Ishikawa (cell line): ENCODE results near the gene TUBGCP6.

Experiments used
- CEBPB ChIP-seq: IDR thresholded peaks from 2 replicates; pipeline ENCODE4 v1.6.1; 2012
- CREB1 ChIP-seq: IDR thresholded peaks from 2 replicates; pipeline ENCODE4 v1.6.1; 2012; ENCODE audit warnings: low read depth
- EGR1 ChIP-seq: IDR thresholded peaks from 2 replicates; pipeline ENCODE4 v1.6.1; 2012
- EP300 ChIP-seq: IDR thresholded peaks from 2 replicates; pipeline ENCODE4 v1.6.1; 2012; ENCODE audit warnings: borderline replicate concordance
- FOXM1 ChIP-seq: IDR thresholded peaks from 2 replicates; pipeline ENCODE4 v1.6.1; 2012; ENCODE audit warnings: low read depth, borderline replicate concordance
- MAX ChIP-seq: IDR thresholded peaks from 2 replicates; pipeline ENCODE4 v1.6.1; 2012
- NFIC ChIP-seq: IDR thresholded peaks from 2 replicates; pipeline ENCODE4 v1.6.1; 2012
- RAD21 ChIP-seq: IDR thresholded peaks from 2 replicates; pipeline ENCODE4 v1.6.1; 2012; ENCODE audit warnings: low read depth
- TAF1 ChIP-seq: IDR thresholded peaks from 2 replicates; pipeline ENCODE4 v1.6.1; 2012; ENCODE audit warnings: low read depth, mild to moderate bottlenecking
- TCF12 ChIP-seq: IDR thresholded peaks from 2 replicates; pipeline ENCODE4 v1.6.1; 2012; ENCODE audit warnings: low read depth
- TEAD4 ChIP-seq: IDR thresholded peaks from 2 replicates; pipeline ENCODE4 v1.6.1; 2012
- YY1 ChIP-seq: IDR thresholded peaks from 2 replicates; pipeline ENCODE4 v1.6.1; 2012; ENCODE audit warnings: low read depth
- ZBTB7A ChIP-seq: IDR thresholded peaks from 2 replicates; pipeline ENCODE4 v1.6.1; 2012; ENCODE audit warnings: low read depth
- TF ChIP-seq, protein P1 (sequence below): IDR thresholded peaks from 2 replicates; pipeline ENCODE4 v1.6.1; 2012; ENCODE audit warnings: low read depth, mild to moderate bottlenecking
- TF ChIP-seq, protein P2 (sequence below): IDR thresholded peaks from 2 replicates; pipeline ENCODE4 v1.6.1; 2012

TUBGCP6 gene, protein sequence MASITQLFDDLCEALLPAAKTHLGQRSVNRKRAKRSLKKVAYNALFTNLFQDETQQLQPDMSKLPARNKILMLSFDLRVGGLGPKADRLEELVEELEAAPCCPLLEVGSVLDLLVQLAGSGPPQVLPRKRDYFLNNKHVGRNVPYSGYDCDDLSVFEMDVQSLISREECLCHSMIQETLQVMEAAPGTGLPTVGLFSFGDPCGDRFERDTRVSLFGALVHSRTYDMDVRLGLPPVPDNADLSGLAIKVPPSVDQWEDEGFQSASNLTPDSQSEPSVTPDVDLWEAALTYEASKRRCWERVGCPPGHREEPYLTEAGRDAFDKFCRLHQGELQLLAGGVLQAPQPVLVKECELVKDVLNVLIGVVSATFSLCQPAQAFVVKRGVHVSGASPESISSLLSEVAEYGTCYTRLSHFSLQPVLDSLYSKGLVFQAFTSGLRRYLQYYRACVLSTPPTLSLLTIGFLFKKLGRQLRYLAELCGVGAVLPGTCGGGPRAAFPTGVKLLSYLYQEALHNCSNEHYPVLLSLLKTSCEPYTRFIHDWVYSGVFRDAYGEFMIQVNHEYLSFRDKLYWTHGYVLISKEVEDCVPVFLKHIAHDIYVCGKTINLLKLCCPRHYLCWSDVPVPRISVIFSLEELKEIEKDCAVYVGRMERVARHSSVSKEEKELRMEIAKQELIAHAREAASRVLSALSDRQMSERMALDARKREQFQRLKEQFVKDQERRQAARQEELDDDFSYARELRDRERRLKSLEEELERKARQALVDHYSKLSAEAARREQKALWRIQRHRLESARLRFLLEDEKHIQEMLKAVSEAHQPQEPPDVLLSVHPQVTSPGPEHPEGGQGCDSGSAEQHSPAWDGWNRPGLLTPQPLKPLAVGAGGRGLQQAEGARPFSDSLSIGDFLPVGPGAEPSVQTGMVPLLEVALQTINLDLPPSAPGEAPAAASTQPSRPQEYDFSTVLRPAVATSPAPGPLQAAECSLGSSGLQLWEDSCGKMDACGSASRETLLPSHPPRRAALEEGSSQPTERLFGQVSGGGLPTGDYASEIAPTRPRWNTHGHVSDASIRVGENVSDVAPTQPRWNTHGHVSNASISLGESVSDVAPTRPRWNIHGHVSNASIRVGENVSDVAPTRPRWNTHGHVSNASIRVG (N-terminal part only)

GRCh38 chr22:50244420-50245213 lies at the start of gene TUBGCP6:
TUBGCP6 (minus strand) TSS chr22:50245023; CDS start chr22:50244459, 564 bp downstream.
- TF ChIP-seq EGR1 = 0 out of 2 replicates have a peak, but pooled peaks have one; percentile 15
- TF ChIP-seq, protein P1, sequence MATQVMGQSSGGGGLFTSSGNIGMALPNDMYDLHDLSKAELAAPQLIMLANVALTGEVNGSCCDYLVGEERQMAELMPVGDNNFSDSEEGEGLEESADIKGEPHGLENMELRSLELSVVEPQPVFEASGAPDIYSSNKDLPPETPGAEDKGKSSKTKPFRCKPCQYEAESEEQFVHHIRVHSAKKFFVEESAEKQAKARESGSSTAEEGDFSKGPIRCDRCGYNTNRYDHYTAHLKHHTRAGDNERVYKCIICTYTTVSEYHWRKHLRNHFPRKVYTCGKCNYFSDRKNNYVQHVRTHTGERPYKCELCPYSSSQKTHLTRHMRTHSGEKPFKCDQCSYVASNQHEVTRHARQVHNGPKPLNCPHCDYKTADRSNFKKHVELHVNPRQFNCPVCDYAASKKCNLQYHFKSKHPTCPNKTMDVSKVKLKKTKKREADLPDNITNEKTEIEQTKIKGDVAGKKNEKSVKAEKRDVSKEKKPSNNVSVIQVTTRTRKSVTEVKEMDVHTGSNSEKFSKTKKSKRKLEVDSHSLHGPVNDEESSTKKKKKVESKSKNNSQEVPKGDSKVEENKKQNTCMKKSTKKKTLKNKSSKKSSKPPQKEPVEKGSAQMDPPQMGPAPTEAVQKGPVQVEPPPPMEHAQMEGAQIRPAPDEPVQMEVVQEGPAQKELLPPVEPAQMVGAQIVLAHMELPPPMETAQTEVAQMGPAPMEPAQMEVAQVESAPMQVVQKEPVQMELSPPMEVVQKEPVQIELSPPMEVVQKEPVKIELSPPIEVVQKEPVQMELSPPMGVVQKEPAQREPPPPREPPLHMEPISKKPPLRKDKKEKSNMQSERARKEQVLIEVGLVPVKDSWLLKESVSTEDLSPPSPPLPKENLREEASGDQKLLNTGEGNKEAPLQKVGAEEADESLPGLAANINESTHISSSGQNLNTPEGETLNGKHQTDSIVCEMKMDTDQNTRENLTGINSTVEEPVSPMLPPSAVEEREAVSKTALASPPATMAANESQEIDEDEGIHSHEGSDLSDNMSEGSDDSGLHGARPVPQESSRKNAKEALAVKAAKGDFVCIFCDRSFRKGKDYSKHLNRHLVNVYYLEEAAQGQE = 0 out of 2 replicates have a peak, but pooled peaks have one; percentile 12
- TF ChIP-seq CREB1 = peak; percentile 99
- peak; percentile 52; the same call in 1 of the 2 replicates for TF ChIP-seq TEAD4
- TF ChIP-seq ZBTB7A = peak; percentile 30; the same call in 1 of the 2 replicates
- TF ChIP-seq FOXM1 = 0 out of 2 replicates have a peak, but pooled peaks have one; percentile 26
- TF ChIP-seq, protein P2, sequence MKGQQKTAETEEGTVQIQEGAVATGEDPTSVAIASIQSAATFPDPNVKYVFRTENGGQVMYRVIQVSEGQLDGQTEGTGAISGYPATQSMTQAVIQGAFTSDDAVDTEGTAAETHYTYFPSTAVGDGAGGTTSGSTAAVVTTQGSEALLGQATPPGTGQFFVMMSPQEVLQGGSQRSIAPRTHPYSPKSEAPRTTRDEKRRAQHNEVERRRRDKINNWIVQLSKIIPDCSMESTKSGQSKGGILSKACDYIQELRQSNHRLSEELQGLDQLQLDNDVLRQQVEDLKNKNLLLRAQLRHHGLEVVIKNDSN = peak; percentile 55; the same call in 1 of the 2 replicates
- 0 out of 2 replicates have a peak, but pooled peaks have one; percentile 53 for TF ChIP-seq NFIC
- TF ChIP-seq YY1 = peak; percentile 79
- TF ChIP-seq TCF12 = peak; percentile 62
- TF ChIP-seq RAD21 = 0 out of 2 replicates have a peak, but pooled peaks have one; percentile 2
- peak; percentile 75 for TF ChIP-seq TAF1
- peak; percentile 61; the same call in 1 of the 2 replicates for TF ChIP-seq EP300
- TF ChIP-seq MAX = peak; percentile 91
- TF ChIP-seq CEBPB = 0 out of 2 replicates have a peak, but pooled peaks have one; percentile 14

- no peak for TF ChIP-seq TEAD4
- no peak for TF ChIP-seq FOXM1
- no peak for TF ChIP-seq TCF12
- TF ChIP-seq RAD21 = no peak
- TF ChIP-seq CEBPB = no peak
- no peak for TF ChIP-seq EGR1
- no peak for TF ChIP-seq EP300
- TF ChIP-seq, protein P2 = no peak
- TF ChIP-seq, protein P1 = no peak
- no peak for TF ChIP-seq ZBTB7A
- TF ChIP-seq TAF1 = no peak
Measured at GRCh38 chr22:50294319-50294656, 49.5 kb upstream of the TUBGCP6 start.

DNA sequence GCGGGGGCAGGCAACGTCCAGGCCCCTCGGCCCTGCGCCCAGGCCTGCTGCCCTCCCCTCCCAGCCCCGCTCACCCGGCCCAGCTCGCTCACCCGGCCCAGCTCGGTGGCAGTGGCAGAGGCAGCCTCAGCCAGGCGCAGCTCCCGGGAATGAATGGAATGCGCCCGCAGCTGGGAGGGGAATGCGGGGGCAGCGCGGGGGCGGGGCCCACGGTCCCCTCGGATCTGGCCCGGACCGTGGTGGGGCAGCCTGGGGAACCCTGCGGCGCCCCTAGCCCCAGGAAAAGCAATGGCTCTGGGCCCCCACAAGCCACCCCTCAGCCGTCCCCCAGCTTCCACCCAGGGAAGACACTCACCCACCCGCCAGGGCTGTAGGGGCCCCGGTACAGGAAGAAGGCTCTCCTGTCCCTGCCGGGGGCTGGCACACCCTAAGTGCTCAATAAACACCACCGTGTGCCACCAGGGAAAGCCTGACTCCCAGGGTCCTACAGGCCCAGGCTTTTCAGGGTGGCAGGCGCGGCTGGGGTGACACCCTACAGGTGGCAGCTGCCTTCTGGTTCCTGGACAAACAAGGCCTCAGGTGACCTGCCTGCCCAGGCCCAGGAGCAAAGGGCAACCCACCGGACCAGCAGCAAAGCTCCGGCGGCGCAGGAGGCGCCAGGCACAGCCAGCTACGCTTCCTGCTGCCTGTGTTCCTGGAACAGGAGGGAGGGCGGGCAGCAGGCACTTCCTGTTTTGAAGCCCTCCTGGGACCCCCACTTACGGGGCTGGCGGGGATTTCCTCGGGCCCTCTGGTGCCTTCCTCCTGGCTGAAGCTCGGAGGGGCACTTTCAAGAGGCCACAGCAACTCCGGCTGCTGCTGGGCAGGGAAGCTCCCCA lies 48.9 kb upstream of the TUBGCP6 start:
- TF ChIP-seq EP300 (peak; percentile 79), EGR1 (peak; percentile 98), TAF1 (0 out of 2 replicates have a peak, but pooled peaks have one; percentile 24), TEAD4 (peak; percentile 100), CEBPB (no peak), YY1 (peak; percentile 63), MAX (peak; percentile 72), CREB1 (no peak), FOXM1 (0 out of 2 replicates have a peak, but pooled peaks have one; percentile 56), TCF12 (peak; percentile 88), ZBTB7A (peak; percentile 97), NFIC (peak; percentile 83), RAD21 (peak; percentile 25; the same call in 1 of the 2 replicates)
- TF ChIP-seq, protein P1 = no peak
- TF ChIP-seq, protein P2 = 0 out of 2 replicates have a peak, but pooled peaks have one; percentile 16
